CD4-positive, alpha-beta T cell treated with Interleukin-15 for 4 hours (primary cell): ENCODE data around the gene SUFU.

Experiments
- DNase-seq: peaks from one replicate; pipeline ENCODE4 v3.0.0-alpha.2; 2020; ENCODE audit warnings: low spot score

The SUFU gene

GRCh38 chr10:102552533-102552932 lies 48.8 kb downstream of the SUFU start:
- no peak for DNase-seq

GRCh38 chr10:102553771-102554170 lies 50.0 kb downstream of the SUFU start:
- no peak for DNase-seq

GRCh38 chr10:102554531-102554930 lies 50.8 kb downstream of the SUFU start:
- DNase-seq = no peak

- no peak for DNase-seq
Measured at GRCh38 chr10:102555781-102556328, 52.1 kb downstream of the SUFU start.

GRCh38 chr10:102557569-102557968 lies 53.8 kb downstream of the SUFU start:
- DNase-seq = no peak

- no peak for DNase-seq
Measured at GRCh38 chr10:102559764-102560163, 56.0 kb downstream of the SUFU start.

- DNase-seq = no peak
Measured at GRCh38 chr10:102564209-102564834, 60.5 kb downstream of the SUFU start.

GRCh38 chr10:102565793-102566192 lies 62.0 kb downstream of the SUFU start:
- DNase-seq = no peak

- DNase-seq = no peak
Measured at GRCh38 chr10:102578782-102579181, 75.0 kb downstream of the SUFU start.

GRCh38 chr10:102579328-102579727 lies 75.6 kb downstream of the SUFU start:
- no peak for DNase-seq

GRCh38 chr10:102580230-102580629 lies 76.5 kb downstream of the SUFU start:
- no peak for DNase-seq

GRCh38 chr10:102581401-102581800 lies 77.6 kb downstream of the SUFU start:
- no peak for DNase-seq

GRCh38 chr10:102581981-102582580 lies 78.3 kb downstream of the SUFU start:
- DNase-seq = no peak

- DNase-seq = peak; percentile 84
Measured at GRCh38 chr10:102583435-102584417, 80.0 kb downstream of the SUFU start.

- no peak for DNase-seq
Measured at GRCh38 chr10:102585026-102585425, 81.3 kb downstream of the SUFU start.

GRCh38 chr10:102586858-102587257 lies 83.1 kb downstream of the SUFU start:
- no peak for DNase-seq

- DNase-seq = no peak
Measured at GRCh38 chr10:102588875-102589274, 85.1 kb downstream of the SUFU start.

GRCh38 chr10:102593074-102593803 lies 89.5 kb downstream of the SUFU start:
- no peak for DNase-seq

- no peak for DNase-seq
Measured at GRCh38 chr10:102593804-102594079, 90.0 kb downstream of the SUFU start.

- DNase-seq = no peak
Measured at GRCh38 chr10:102595293-102595692, 91.5 kb downstream of the SUFU start.

GRCh38 chr10:102595897-102596296 lies 92.1 kb downstream of the SUFU start:
- no peak for DNase-seq

- peak; percentile 28 for DNase-seq
Measured at GRCh38 chr10:102596506-102596971, 92.8 kb downstream of the SUFU start.
